Posterior cingulate gyrus (tissue), 11 donors: Measurements from ENCODE around the gene RGPD4.
"Not testable (repeated sequence)": the region's sequence is repeated elsewhere in the genome, so short reads cannot be mapped to it uniquely, and the experiment has no call there.

Experiments
- DNase-seq, 10 donors: peaks; one replicate each; pipeline versions ENCODE4 v3.0.0 to v3.0.0-alpha.2; 2020 to 2021; ENCODE audit warnings: mixed read lengths in 3 of 10
- intact Hi-C: fragments of 100-400 bp; cut with DNase I; formaldehyde crosslinking; loops from one replicate; pipeline ENCODE4 v1.15.1; 2023

RGPD4 gene

DNA sequence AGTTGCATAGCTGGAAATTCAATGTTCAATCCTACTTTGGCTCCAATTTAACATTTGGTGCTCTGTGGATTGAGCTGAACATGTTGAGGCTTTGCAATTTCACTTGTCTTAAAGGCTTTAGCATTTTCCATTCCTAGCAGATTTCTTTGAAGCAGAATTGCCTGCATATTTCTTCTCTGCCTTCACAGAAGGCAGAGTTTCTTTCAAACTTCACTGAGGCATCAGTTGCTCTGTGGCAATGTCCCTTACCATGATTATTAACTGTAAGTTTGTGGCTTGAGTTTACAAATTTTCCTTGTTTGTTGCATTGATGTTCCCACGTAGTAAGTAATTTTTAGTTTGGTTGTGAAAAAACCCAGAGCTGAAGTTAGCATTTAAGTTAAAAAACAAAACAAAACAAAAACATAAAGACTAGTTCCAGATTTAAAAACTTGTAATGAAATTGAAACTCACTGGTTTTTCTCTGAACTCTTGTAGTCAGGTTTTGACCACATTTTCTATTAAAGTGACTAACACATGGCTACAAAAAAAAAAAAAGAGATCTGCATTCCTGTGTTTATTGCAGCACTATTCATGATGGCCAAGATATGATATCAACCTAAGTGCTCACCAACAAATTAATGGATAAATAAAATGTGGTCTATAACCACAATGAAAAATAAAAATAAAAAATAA, 90.1 kb downstream of the RGPD4 start:
- DNase-seq, intact Hi-C loops: not testable (repeated sequence)

- intact Hi-C loops, result no loop called here
- peak in 1 of 10 donors; percentile 33 for DNase-seq
Observed at GRCh38 chr2:107927034-107927534, 100.4 kb downstream of the RGPD4 start.

- intact Hi-C loops, result no loop called here
- DNase-seq, result no peak
Observed at GRCh38 chr2:107931412-107931811, 104.7 kb downstream of the RGPD4 start.

DNA sequence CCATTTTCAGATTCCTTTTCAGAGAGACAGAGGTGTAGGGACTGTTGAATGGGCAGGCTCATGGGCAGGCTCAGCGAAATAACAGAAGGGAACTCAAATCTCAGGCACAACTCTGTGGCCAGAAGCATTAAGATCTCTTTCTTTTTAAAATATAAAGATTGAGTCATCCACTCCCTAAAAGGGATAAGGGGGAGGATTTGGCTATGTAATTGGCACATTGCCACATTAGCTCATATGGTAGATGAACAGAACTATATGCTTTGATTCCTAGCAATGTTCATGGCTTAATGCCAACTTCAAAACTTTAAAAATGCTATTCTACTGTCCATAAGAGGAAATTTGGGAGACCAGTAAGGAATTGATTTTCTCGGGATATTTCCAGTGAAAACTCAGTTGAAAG, 105.8 kb downstream of the RGPD4 start:
- DNase-seq, result no peak
- intact Hi-C loops, result no loop called here

DNA sequence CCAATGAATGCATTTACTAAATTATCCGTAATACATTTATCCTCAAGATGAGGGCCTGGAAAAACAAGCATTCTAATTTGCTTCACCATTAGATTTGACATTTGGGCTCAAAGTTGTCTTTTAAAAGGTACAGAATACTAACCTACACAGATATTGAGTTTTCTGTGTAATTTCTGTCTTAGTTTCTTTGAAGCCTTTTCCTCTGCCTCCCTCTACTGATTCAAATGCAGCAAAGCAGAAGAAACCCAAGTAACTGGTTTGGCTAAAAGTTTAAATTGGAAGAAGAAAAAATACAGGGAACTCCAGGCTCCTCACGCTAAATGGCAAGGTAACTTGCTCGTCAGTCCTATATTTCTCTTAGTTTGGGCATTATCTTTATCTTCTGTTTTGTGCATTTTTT, 106.3 kb downstream of the RGPD4 start:
- intact Hi-C loops, result no loop called here
- no peak for DNase-seq

GRCh38 chr2:107936433-107937359, 110.0 kb downstream of the RGPD4 start:
- DNase-seq, result peak in 2 of 10 donors; percentile 4 to 18
- intact Hi-C loops, result loop anchor here (5.0 kb wide), 2 partner anchors 256 to 1299 kb away; no protein-coding TSS in a partner anchor
